ENCODE measurements around the gene MAML2.
A peak's percentile ranks its signal among the peaks of the same experiment; 100 is the strongest.

MAML2 gene

DNA sequence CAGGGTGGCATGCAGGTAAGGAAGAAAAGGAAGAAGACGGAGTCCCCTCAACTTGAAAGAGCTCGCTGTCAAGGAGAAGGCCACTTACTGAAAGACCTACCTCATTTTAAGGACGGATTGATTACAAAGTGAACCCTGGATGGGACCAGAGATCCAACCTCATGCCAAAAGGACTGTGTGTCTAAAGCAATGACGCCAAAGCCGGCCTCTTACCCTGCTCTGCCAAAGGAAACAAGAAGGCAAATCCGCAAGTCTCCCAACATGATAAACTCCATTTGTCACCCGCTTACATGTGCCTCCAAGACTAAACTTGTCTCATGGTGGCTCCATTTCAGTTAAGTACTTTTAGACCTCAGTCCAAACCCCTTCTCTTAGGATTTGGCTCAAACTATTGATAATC lies 270.4 kb downstream of the MAML2 start:
- no peak for DNase-seq (ENCODE audit: low read depth)

DNA sequence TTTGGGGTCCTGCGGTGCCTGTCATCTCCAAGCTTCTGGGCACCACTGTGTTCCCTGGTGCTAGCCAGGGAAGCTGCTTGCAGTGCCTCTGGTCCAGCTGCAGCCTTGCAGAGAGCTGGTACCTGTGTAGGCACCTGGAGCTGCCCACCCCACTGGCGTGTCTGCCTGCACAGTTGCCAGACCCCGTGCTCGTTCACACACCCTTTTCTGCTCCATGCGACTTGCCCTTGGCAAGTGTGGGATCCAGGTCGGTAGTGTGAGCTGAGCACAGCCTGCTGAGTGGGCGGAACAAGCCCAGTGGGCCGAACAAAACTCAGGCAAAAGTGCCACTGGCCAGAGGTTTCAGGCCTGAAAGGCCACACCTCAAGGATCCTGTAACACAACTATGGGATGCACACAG lies 272.5 kb downstream of the MAML2 start:
- TF ChIP-seq CTCF (IDR thresholded peaks at IDR 0.05; ENCODE audit: insufficient read depth, low read depth, low read length, missing control alignments) = no peak
- no peak for DNase-seq (ENCODE audit: low read depth)
- no peak overlapping the region for H3K4me3 ChIP-seq (ENCODE audit: low read length)

More for the DNA sequence above, 270.4 kb downstream of the MAML2 start:
- TF ChIP-seq CTCF (IDR thresholded peaks at IDR 0.05; ENCODE audit: insufficient read depth, low read depth, low read length, missing control alignments) = no peak
- H3K4me3 ChIP-seq (ENCODE audit: low read length) = no peak overlapping the region

- TF ChIP-seq CTCF (IDR thresholded peaks at IDR 0.05; ENCODE audit: insufficient read depth, low read depth, low read length, missing control alignments) = no peak
- H3K4me3 ChIP-seq (ENCODE audit: low read length) = no peak overlapping the region
- no peak for DNase-seq (ENCODE audit: low read depth)
Observed at GRCh38 chr11:96067160-96067559, 275.8 kb downstream of the MAML2 start.

- no peak overlapping the region for H3K4me3 ChIP-seq (ENCODE audit: low read length)
- DNase-seq (ENCODE audit: low read depth) = no peak
- no peak for TF ChIP-seq CTCF (IDR thresholded peaks at IDR 0.05; ENCODE audit: insufficient read depth, low read depth, low read length, missing control alignments)
Observed at GRCh38 chr11:96065379-96065778, 277.6 kb downstream of the MAML2 start.

DNA sequence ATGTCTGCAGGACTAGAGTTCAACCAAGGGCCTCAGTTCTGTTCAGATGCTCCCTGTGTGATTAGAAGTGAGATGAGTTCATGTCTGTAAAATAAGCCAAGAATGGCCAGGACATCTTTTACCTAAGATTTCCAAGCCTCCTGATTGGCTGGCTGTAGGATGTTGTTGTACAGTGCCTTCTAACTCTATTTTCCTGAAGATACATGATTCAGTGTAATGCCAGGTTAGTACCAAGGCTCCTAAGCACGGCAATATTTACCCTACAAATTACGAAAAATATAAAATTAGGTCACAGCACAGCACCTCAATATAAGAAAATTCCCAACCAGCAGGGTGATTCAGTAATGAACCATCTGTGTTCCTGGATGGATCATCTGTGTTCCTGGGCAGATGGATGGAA lies 279.1 kb downstream of the MAML2 start:
- no peak overlapping the region for H3K4me3 ChIP-seq (ENCODE audit: low read length)
- no peak for TF ChIP-seq CTCF (IDR thresholded peaks at IDR 0.05; ENCODE audit: insufficient read depth, low read depth, low read length, missing control alignments)
- DNase-seq (ENCODE audit: low read depth) = no peak

DNA sequence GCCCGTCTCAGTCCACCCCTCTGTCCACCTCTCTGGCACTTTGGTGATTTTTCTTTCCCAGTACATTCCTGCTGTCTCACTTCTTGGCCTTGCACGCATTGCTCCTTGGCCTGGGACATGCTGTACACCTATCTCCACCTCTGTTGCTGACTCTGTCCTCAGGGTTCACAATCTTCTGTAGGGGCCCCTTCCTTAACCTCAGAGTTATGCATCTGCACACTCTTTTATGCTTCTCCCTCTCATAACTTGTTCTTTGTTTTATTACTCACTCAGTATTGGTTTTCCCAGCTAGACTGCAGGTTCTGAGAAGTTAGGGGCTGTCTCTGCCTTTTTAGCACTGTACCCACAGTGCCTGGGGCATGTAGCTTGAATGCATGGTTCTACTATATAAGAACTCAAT lies 279.9 kb downstream of the MAML2 start:
- no peak for DNase-seq (ENCODE audit: low read depth)
- no peak overlapping the region for H3K4me3 ChIP-seq (ENCODE audit: low read length)
- no peak for TF ChIP-seq CTCF (IDR thresholded peaks at IDR 0.05; ENCODE audit: insufficient read depth, low read depth, low read length, missing control alignments)

GRCh38 chr11:96062134-96062533 lies 280.9 kb downstream of the MAML2 start:
- H3K4me3 ChIP-seq (ENCODE audit: low read length) = no peak overlapping the region
- no peak for TF ChIP-seq CTCF (IDR thresholded peaks at IDR 0.05; ENCODE audit: insufficient read depth, low read depth, low read length, missing control alignments)
- DNase-seq (ENCODE audit: low read depth) = peak; percentile 59
